Liver (tissue), 3 donors: Measurements from ENCODE around the gene TACR2.

Experiments
- FOXA1 ChIP-seq: IDR thresholded peaks from 2 replicates; pipeline ENCODE4 v1.6.1; 2016; ENCODE audit warnings: antibody characterized with exemption
- GABPA ChIP-seq, 2 donors: IDR thresholded peaks in 1 of 2; conservative IDR thresholded peaks in 1 of 2; 2 replicates each; pipeline ENCODE4 v1.6.1; 2016; ENCODE audit warnings: antibody characterized with exemption in 2 of 2, mild to moderate bottlenecking in 1 of 2, moderate library complexity in 1 of 2
- JUND ChIP-seq, 2 donors: IDR thresholded peaks; 2 replicates each; pipeline ENCODE4 v1.6.1; 2016; ENCODE audit warnings: antibody characterized with exemption in 2 of 2
- RAD21 ChIP-seq, 2 donors: IDR thresholded peaks; 2 replicates each; pipeline ENCODE4 v1.6.1; 2016; ENCODE audit warnings: antibody characterized with exemption in 2 of 2, mild to moderate bottlenecking in 2 of 2
- RXRA ChIP-seq, 2 donors: IDR thresholded peaks; 2 replicates each; pipeline ENCODE4 v1.6.1; 2017 to 2018; ENCODE audit warnings: antibody characterized with exemption in 2 of 2, mild to moderate bottlenecking in 1 of 2
- SP1 ChIP-seq: IDR thresholded peaks from 2 replicates; pipeline ENCODE4 v1.6.1; 2018; ENCODE audit warnings: antibody characterized with exemption, mild to moderate bottlenecking
- TAF1 ChIP-seq: conservative IDR thresholded peaks from 2 replicates; pipeline ENCODE4 v1.6.1; 2016; ENCODE audit warnings: antibody characterized with exemption, mild to moderate bottlenecking
- YY1 ChIP-seq: IDR thresholded peaks from 2 replicates; pipeline ENCODE4 v1.6.1; 2016; ENCODE audit warnings: antibody characterized with exemption, mild to moderate bottlenecking
- TF ChIP-seq, protein P1 (sequence below): fragments of 150-350 bp; IDR thresholded peaks from 2 replicates; pipeline ENCODE4 v1.5.1; 2017; ENCODE audit warnings: improper control_type of control experiment, low read depth, low read length; ENCODE audit not compliant: missing input control
- TF ChIP-seq, protein P2 (sequence below): IDR thresholded peaks from 2 replicates; pipeline ENCODE4 v1.6.1; 2016; ENCODE audit warnings: antibody characterized with exemption
- TF ChIP-seq, protein P3 (sequence below): IDR thresholded peaks from 2 replicates; pipeline ENCODE4 v1.6.1; 2016; ENCODE audit warnings: antibody characterized with exemption
- TF ChIP-seq, protein P4 (sequence below): IDR thresholded peaks from 2 replicates; pipeline ENCODE4 v1.6.1; 2016; ENCODE audit warnings: antibody characterized with exemption, mild to moderate bottlenecking
- TF ChIP-seq, protein P5 (sequence below): IDR thresholded peaks from 2 replicates; pipeline ENCODE4 v1.6.1; 2016; ENCODE audit warnings: antibody characterized with exemption
- donor health status: healthy.
- donor health status: healthy.

DNA sequence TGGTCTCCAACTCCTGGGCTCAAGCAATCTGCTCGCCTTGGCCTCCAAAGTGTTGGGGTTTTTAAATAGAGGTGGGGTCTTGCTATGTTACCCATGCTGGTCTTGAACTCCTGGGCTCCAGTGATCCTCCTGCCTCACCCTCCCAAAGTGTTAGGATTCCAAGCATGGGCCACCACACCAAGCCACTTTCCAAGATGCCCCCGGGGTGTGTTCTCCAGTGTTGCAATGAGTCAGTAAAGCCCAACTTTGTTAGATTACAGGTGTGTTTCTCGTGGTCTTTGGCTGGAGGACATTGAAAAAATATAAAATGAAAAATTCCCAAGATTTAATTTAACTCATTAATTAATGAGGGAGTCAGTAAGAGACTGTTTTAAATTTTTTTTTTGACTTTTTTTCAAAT, 29.2 kb downstream of the TACR2 start:
- TF ChIP-seq, protein P1, sequence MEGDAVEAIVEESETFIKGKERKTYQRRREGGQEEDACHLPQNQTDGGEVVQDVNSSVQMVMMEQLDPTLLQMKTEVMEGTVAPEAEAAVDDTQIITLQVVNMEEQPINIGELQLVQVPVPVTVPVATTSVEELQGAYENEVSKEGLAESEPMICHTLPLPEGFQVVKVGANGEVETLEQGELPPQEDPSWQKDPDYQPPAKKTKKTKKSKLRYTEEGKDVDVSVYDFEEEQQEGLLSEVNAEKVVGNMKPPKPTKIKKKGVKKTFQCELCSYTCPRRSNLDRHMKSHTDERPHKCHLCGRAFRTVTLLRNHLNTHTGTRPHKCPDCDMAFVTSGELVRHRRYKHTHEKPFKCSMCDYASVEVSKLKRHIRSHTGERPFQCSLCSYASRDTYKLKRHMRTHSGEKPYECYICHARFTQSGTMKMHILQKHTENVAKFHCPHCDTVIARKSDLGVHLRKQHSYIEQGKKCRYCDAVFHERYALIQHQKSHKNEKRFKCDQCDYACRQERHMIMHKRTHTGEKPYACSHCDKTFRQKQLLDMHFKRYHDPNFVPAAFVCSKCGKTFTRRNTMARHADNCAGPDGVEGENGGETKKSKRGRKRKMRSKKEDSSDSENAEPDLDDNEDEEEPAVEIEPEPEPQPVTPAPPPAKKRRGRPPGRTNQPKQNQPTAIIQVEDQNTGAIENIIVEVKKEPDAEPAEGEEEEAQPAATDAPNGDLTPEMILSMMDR, result no peak
- TF ChIP-seq TAF1 (no peak), JUND (IDR thresholded peaks at IDR 0.05) (no peak), YY1 (no peak), FOXA1 (no peak), RXRA (IDR thresholded peaks at IDR 0.05) (no peak), RAD21 (IDR thresholded peaks at IDR 0.05) (no peak), SP1 (no peak), GABPA (IDR thresholded peaks at IDR 0.05 in 1 of 2, conservative IDR thresholded peaks at IDR 0.05 in 1 of 2) (no peak)
- TF ChIP-seq, protein P2, sequence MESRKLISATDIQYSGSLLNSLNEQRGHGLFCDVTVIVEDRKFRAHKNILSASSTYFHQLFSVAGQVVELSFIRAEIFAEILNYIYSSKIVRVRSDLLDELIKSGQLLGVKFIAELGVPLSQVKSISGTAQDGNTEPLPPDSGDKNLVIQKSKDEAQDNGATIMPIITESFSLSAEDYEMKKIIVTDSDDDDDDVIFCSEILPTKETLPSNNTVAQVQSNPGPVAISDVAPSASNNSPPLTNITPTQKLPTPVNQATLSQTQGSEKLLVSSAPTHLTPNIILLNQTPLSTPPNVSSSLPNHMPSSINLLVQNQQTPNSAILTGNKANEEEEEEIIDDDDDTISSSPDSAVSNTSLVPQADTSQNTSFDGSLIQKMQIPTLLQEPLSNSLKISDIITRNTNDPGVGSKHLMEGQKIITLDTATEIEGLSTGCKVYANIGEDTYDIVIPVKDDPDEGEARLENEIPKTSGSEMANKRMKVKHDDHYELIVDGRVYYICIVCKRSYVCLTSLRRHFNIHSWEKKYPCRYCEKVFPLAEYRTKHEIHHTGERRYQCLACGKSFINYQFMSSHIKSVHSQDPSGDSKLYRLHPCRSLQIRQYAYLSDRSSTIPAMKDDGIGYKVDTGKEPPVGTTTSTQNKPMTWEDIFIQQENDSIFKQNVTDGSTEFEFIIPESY, result no peak
- TF ChIP-seq, protein P3, sequence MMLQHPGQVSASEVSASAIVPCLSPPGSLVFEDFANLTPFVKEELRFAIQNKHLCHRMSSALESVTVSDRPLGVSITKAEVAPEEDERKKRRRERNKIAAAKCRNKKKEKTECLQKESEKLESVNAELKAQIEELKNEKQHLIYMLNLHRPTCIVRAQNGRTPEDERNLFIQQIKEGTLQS, result no peak
- TF ChIP-seq, protein P4, sequence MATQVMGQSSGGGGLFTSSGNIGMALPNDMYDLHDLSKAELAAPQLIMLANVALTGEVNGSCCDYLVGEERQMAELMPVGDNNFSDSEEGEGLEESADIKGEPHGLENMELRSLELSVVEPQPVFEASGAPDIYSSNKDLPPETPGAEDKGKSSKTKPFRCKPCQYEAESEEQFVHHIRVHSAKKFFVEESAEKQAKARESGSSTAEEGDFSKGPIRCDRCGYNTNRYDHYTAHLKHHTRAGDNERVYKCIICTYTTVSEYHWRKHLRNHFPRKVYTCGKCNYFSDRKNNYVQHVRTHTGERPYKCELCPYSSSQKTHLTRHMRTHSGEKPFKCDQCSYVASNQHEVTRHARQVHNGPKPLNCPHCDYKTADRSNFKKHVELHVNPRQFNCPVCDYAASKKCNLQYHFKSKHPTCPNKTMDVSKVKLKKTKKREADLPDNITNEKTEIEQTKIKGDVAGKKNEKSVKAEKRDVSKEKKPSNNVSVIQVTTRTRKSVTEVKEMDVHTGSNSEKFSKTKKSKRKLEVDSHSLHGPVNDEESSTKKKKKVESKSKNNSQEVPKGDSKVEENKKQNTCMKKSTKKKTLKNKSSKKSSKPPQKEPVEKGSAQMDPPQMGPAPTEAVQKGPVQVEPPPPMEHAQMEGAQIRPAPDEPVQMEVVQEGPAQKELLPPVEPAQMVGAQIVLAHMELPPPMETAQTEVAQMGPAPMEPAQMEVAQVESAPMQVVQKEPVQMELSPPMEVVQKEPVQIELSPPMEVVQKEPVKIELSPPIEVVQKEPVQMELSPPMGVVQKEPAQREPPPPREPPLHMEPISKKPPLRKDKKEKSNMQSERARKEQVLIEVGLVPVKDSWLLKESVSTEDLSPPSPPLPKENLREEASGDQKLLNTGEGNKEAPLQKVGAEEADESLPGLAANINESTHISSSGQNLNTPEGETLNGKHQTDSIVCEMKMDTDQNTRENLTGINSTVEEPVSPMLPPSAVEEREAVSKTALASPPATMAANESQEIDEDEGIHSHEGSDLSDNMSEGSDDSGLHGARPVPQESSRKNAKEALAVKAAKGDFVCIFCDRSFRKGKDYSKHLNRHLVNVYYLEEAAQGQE, result no peak
- TF ChIP-seq, protein P5, sequence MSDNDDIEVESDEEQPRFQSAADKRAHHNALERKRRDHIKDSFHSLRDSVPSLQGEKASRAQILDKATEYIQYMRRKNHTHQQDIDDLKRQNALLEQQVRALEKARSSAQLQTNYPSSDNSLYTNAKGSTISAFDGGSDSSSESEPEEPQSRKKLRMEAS, result no peak
